Fibroblast of skin of left quadriceps (primary cell): ENCODE measurements around the gene PCBD1.

Experiments used
- DNase-seq, 2 experiments: peaks; one replicate each; pipeline ENCODE4 v3.0.0-alpha.2; 2013; ENCODE audit warnings: low read depth in 2 of 2

The PCBD1 gene

GRCh38 chr10:70834021-70834420 is 54.3 kb downstream of the PCBD1 start:
- DNase-seq: no peak

- DNase-seq: no peak
Observed at GRCh38 chr10:70833601-70834000, 54.8 kb downstream of the PCBD1 start.
